Measurements from ENCODE around the gene CTIF. TPM values are rescaled to one million over a fixed set of nuclear protein-coding genes. Genes with fewer than 3 reads are reported as not detected.

CTIF gene
- total and polyA plus RNA-seq, 7 experiments from 2014 or later, result 1.3 to 11.2 (median 2.5) TPM; not detected in 2

DNA sequence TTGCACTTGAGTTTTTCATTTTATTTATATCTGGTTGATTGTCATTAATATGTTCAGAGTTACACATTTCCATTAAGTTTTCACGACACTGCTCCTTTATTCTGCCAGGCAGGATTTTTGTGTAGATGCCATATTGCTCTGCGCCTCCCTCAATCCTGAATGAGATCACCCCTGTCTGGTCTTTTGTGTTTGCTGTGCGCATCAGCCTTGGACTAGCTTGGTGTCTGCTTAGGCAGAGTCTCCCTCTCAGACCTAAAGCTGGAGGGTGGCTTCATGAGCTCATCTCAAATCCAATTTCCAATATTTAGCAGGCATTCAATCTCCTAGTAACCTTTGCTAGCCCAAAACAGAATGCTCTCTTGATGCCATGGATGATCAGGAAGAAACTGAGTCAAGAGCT, 274.5 kb downstream of the CTIF start:
- intact Hi-C loops (cut with micrococcal nuclease), result loop anchor here in 1 of 2 donors (10.0 kb wide), 1 partner anchor 51 kb away; no protein-coding TSS in a partner anchor
- peaks cover 0 to 2% (median 0%) of the 10 kb centered on the region in 5 donors for H3K27me3 Mint-ChIP-seq
- peak overlapping the region in 5 of 9 donors; percentile 38 to 88 (median 70) for H3K27ac Mint-ChIP-seq
- ChIA-PET CTCF (no interaction called here), POLR2A (no interaction called here)
- no peak overlapping the region for H3K4me3 Mint-ChIP-seq
- ATAC-seq (no peak), DNase-seq (peak in 1 of 9 donors; percentile 1)
- H3K9me3 Mint-ChIP-seq, result no peaks in the 10 kb centered on the region
- peaks cover 0 to 5% (median 0%) of the 10 kb centered on the region in 5 donors for H3K36me3 Mint-ChIP-seq
- Histone ChIP-seq H3K4me3 (ENCODE audit: low read length) (no peak overlapping the region), H3K27me3 (ENCODE audit: control insufficient read depth in 2 of 2, insufficient read depth in 2 of 2, low read length in 2 of 2) (no peaks in the 10 kb centered on the region), H3K27ac (ENCODE audit: low read depth, low read length) (peak overlapping the region; percentile 14), H3K36me3 (ENCODE audit: control insufficient read depth in 2 of 3, insufficient read depth in 3 of 3, low read length in 3 of 3) (no peaks in the 10 kb centered on the region), H3K9me3 (ENCODE audit: control insufficient read depth in 2 of 3, low read length in 3 of 3) (no peaks in the 10 kb centered on the region), H3K4me1 (ENCODE audit: control insufficient read depth in 2 of 2, insufficient read depth in 2 of 2, low read length in 2 of 2) (peaks cover 0 to 29% of the 10 kb centered on the region in 2 donors)
- peaks cover 12 to 53% (median 22%) of the 10 kb centered on the region in 7 donors for H3K4me1 Mint-ChIP-seq

DNA sequence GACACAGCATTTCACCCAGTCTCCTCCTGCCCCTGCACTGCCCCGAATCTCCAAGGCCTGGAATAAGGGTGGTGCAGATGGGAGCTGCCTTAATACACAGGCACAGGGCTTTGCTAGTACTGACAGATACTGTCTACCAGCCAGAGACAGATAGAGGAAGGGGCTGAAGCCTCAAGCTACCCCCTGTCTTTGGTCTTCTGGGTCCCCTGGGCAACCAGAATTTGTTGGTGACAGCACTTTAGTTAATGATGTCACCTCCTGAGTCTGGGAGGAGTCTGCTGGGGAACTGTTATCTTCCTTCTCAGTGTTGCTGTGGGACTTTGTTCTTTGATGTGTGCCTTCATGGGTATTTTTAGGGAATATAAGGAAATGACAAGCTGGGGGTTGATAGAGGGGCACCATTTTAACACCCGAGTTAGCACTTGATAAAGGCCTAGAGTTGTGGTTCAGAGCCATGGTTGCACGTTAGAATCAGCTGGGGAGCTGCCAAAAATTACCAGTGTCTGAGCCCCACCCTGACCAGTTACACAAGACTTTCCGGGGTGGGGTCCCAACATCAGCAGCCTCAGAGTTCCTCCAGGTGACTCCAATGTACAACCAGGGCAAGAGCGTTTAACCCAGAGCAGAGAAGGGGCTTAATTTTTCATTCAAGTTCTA, 275.1 kb downstream of the CTIF start:
- CTCF ChIA-PET, result no interaction called here
- peaks cover 12 to 48% (median 22%) of the 10 kb centered on the region in 7 donors for H3K4me1 Mint-ChIP-seq
- Histone ChIP-seq H3K27me3 (ENCODE audit: control insufficient read depth in 2 of 2, insufficient read depth in 2 of 2, low read length in 2 of 2) (no peaks in the 10 kb centered on the region), H3K4me1 (ENCODE audit: control insufficient read depth in 2 of 2, insufficient read depth in 2 of 2, low read length in 2 of 2) (peaks cover 0 to 29% of the 10 kb centered on the region in 2 donors), H3K4me3 (ENCODE audit: low read length) (no peak overlapping the region), H3K36me3 (ENCODE audit: control insufficient read depth in 2 of 3, insufficient read depth in 3 of 3, low read length in 3 of 3) (no peaks in the 10 kb centered on the region), H3K9me3 (ENCODE audit: control insufficient read depth in 2 of 3, low read length in 3 of 3) (no peaks in the 10 kb centered on the region), H3K27ac (ENCODE audit: low read depth, low read length) (peak overlapping the region; percentile 14)
- peaks cover 0 to 2% (median 0%) of the 10 kb centered on the region in 5 donors for H3K27me3 Mint-ChIP-seq
- intact Hi-C loops (cut with micrococcal nuclease), result loop anchor here in 1 of 2 donors (1.0 to 10.0 kb wide), 2 partner anchors 20 to 51 kb away; no protein-coding TSS in a partner anchor
- POLR2A ChIA-PET, result interaction anchor here (0.8 kb wide), 1 partner anchor 19 kb away, joined by 3 read pairs; no protein-coding TSS in a partner anchor
- no peaks in the 10 kb centered on the region for H3K9me3 Mint-ChIP-seq
- ATAC-seq (peak; percentile 77), DNase-seq (peak in 5 of 9 donors; percentile 6 to 43 (median 24))
- peaks cover 0 to 5% (median 0%) of the 10 kb centered on the region in 5 donors for H3K36me3 Mint-ChIP-seq
- peak overlapping the region in 8 of 9 donors; percentile 47 to 88 (median 72) for H3K27ac Mint-ChIP-seq
- H3K4me3 Mint-ChIP-seq, result peak overlapping the region in 7 of 10 donors; percentile 7 to 41 (median 15)

DNA sequence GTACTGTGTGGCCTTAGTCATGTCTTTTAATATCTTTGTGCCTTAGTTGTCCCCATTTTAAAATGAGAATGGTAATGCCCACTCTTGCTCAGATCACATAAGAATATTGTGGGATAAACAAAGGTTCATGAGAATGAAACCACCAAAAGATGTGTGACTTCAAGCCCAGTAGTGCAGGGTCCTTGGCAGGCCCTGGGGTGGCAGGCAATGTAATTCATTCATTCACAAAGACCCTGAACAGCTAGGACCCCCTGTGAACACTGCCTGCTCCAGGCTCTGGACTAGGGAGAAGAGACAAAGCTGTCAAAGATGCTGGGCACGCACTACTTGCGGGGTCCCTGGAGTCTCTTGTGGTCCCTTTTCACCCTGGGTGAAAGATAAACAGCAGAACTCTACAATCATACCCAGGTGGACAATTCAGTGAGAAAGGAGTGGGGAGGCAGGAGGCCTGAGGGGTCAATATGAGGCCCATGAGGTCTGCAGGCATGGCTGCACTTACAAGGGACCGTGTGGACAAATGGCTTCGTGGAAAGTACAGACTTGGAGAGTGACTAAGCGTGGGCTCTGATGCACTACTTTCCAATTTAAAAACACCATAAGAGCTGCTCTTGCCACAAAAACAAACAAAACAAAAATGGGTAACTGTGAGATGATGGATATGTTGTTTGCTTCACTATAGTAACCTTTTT, 275.8 kb downstream of the CTIF start:
- intact Hi-C loops (cut with micrococcal nuclease), result loop anchor here in 1 of 2 donors (1.0 to 10.0 kb wide), 2 partner anchors 20 to 50 kb away; no protein-coding TSS in a partner anchor
- DNase-seq (peak in 1 of 9 donors; percentile 30), ATAC-seq (peak; percentile 57)
- H3K4me3 Mint-ChIP-seq, result peak overlapping the region in 3 of 10 donors; percentile 11 to 41 (median 15)
- no peaks in the 10 kb centered on the region for H3K36me3 ChIP-seq (ENCODE audit: control insufficient read depth in 2 of 3, insufficient read depth in 3 of 3, low read length in 3 of 3)
- H3K4me1 Mint-ChIP-seq, result peaks cover 12 to 50% (median 22%) of the 10 kb centered on the region in 7 donors
- no peaks in the 10 kb centered on the region for H3K9me3 Mint-ChIP-seq
- ChIA-PET CTCF (no interaction called here), POLR2A (interaction anchor here (0.6 to 0.8 kb wide), 2 partner anchors 18 to 20 kb away, joined by 3 read pairs; no protein-coding TSS in a partner anchor)
- H3K9me3 ChIP-seq (ENCODE audit: control insufficient read depth in 2 of 3, low read length in 3 of 3), result no peaks in the 10 kb centered on the region
- H3K27ac ChIP-seq (ENCODE audit: low read depth, low read length), result no peak overlapping the region
- H3K27me3 ChIP-seq (ENCODE audit: control insufficient read depth in 2 of 2, insufficient read depth in 2 of 2, low read length in 2 of 2), result no peaks in the 10 kb centered on the region
- H3K27ac Mint-ChIP-seq, result peak overlapping the region in 7 of 9 donors; percentile 47 to 88 (median 75)
- no peak overlapping the region for H3K4me3 ChIP-seq (ENCODE audit: low read length)
- no peaks in the 10 kb centered on the region for H3K27me3 Mint-ChIP-seq
- H3K4me1 ChIP-seq (ENCODE audit: control insufficient read depth in 2 of 2, insufficient read depth in 2 of 2, low read length in 2 of 2), result peaks cover 0 to 29% of the 10 kb centered on the region in 2 donors
- H3K36me3 Mint-ChIP-seq, result peaks cover 0 to 5% (median 0%) of the 10 kb centered on the region in 5 donors

DNA sequence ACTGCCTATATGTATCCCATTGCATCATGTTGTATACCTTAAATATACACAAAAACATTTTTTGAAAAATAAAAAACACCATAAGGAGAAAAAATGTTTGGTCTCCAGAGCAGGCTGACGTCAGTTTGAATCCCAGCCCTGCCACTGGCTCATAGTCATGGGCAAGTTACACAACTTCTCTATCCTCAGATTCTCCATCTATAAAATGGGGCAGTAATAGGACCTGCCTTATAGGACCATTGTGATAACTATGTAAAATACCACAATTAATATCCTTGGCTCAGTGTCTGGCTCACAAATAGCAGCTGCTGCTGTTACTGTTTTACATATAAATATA, 276.3 kb downstream of the CTIF start:
- Histone ChIP-seq H3K27me3 (ENCODE audit: control insufficient read depth in 2 of 2, insufficient read depth in 2 of 2, low read length in 2 of 2) (no peaks in the 10 kb centered on the region), H3K36me3 (ENCODE audit: control insufficient read depth in 2 of 3, insufficient read depth in 3 of 3, low read length in 3 of 3) (no peaks in the 10 kb centered on the region), H3K27ac (ENCODE audit: low read depth, low read length) (no peak overlapping the region), H3K9me3 (ENCODE audit: control insufficient read depth in 2 of 3, low read length in 3 of 3) (no peaks in the 10 kb centered on the region), H3K4me3 (ENCODE audit: low read length) (no peak overlapping the region), H3K4me1 (ENCODE audit: control insufficient read depth in 2 of 2, insufficient read depth in 2 of 2, low read length in 2 of 2) (peaks cover 0 to 29% of the 10 kb centered on the region in 2 donors)
- intact Hi-C loops (cut with micrococcal nuclease), result loop anchor here in 1 of 2 donors (10.0 kb wide), 1 partner anchor 50 kb away; no protein-coding TSS in a partner anchor
- DNase-seq, result no peak
- peak overlapping the region in 3 of 9 donors; percentile 47 to 88 (median 48) for H3K27ac Mint-ChIP-seq
- no peak overlapping the region for H3K4me3 Mint-ChIP-seq
- no peak for ATAC-seq
- no peaks in the 10 kb centered on the region for H3K27me3 Mint-ChIP-seq
- H3K9me3 Mint-ChIP-seq, result no peaks in the 10 kb centered on the region
- peaks cover 0 to 5% (median 0%) of the 10 kb centered on the region in 5 donors for H3K36me3 Mint-ChIP-seq
- H3K4me1 Mint-ChIP-seq, result peaks cover 12 to 52% (median 22%) of the 10 kb centered on the region in 7 donors
- ChIA-PET CTCF (interaction anchor here (1.3 kb wide), 1 partner anchor 14 kb away, joined by 4 read pairs; no protein-coding TSS in a partner anchor), POLR2A (interaction anchor here (0.6 kb wide), 1 partner anchor 20 kb away, joined by 3 read pairs; no protein-coding TSS in a partner anchor)

DNA sequence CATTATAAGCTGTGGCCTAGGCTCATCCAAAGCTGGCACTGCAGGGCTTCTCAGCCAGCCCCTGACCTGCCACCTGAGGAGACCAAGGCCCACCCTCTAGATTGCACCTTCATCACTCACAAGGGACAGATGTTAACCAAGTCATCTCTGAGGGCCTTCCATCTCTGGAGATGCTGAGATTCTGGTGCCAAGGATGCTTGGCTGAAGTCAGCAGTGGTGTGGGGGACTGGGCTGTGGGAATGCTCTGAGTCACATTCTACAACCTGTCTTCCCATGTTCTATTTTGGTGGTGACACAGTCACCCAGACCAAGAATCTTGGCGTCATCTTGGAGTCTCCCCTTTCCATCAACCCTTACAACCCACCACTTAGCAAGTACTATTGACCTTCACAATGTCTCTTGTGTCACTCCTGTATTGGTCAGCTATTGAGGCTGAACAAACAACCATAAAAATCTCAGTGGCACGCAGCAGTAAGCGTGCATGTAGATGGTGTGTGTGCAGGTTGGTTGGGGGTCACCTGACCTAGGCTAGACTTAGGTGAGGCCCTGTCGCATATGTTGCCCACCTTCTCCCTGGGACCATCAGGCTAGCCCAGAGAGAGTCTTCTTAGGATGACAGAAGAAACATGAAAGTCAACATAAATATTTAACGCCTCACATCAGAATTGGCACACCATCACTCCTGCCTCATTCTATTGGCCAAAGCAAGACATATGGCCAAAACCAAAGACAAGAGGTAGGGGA, 276.9 kb downstream of the CTIF start:
- DNase-seq (peak in 1 of 9 donors; percentile 29), ATAC-seq (no peak)
- Mint-ChIP-seq H3K27ac (peak overlapping the region in 2 of 9 donors; percentile 28 to 34), H3K27me3 (no peaks in the 10 kb centered on the region), H3K4me1 (peaks cover 12 to 57% (median 22%) of the 10 kb centered on the region in 7 donors), H3K9me3 (peaks cover 0 to 2% (median 0%) of the 10 kb centered on the region in 11 donors), H3K36me3 (peaks cover 0 to 5% (median 0%) of the 10 kb centered on the region in 5 donors), H3K4me3 (no peak overlapping the region)
- Histone ChIP-seq H3K36me3 (ENCODE audit: control insufficient read depth in 2 of 3, insufficient read depth in 3 of 3, low read length in 3 of 3) (no peaks in the 10 kb centered on the region), H3K9me3 (ENCODE audit: control insufficient read depth in 2 of 3, low read length in 3 of 3) (no peaks in the 10 kb centered on the region), H3K27me3 (ENCODE audit: control insufficient read depth in 2 of 2, insufficient read depth in 2 of 2, low read length in 2 of 2) (no peaks in the 10 kb centered on the region), H3K27ac (ENCODE audit: low read depth, low read length) (no peak overlapping the region), H3K4me3 (ENCODE audit: low read length) (no peak overlapping the region), H3K4me1 (ENCODE audit: control insufficient read depth in 2 of 2, insufficient read depth in 2 of 2, low read length in 2 of 2) (peaks cover 0 to 29% of the 10 kb centered on the region in 2 donors)
- ChIA-PET POLR2A (no interaction called here), CTCF (interaction anchor here (1.3 kb wide), 1 partner anchor 13 kb away, joined by 4 read pairs; no protein-coding TSS in a partner anchor)
- intact Hi-C loops (cut with micrococcal nuclease), result loop anchor here in 1 of 2 donors (10.0 kb wide), 1 partner anchor 49 kb away; no protein-coding TSS in a partner anchor

DNA sequence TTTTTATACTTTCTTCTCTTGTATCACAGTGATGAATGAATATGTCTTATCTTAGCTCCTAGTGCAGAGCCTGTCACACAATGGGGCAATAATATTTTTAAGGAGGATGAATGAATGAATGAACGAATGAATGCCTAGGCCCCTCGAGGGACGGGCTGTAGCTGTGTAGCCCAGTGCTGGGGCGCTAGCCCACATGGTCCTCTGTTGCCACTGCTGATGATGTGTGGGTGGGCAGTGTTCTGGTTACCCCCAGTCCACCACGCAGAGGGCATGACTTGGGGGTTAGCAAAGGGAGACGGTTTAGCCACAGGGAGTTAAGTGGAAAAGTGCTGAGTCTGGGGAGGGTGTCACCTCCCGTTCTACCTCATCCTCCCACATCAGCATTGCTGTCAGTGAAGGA, 277.7 kb downstream of the CTIF start:
- H3K27ac Mint-ChIP-seq, result peak overlapping the region in 1 of 9 donors; percentile 88
- ATAC-seq (no peak), DNase-seq (peak in 1 of 9 donors; percentile 20)
- no peak overlapping the region for H3K4me3 Mint-ChIP-seq
- peaks cover 0 to 2% (median 0%) of the 10 kb centered on the region in 11 donors for H3K9me3 Mint-ChIP-seq
- H3K27me3 Mint-ChIP-seq, result no peaks in the 10 kb centered on the region
- H3K36me3 Mint-ChIP-seq, result peaks cover 0 to 5% (median 0%) of the 10 kb centered on the region in 5 donors
- Histone ChIP-seq H3K4me1 (ENCODE audit: control insufficient read depth in 2 of 2, insufficient read depth in 2 of 2, low read length in 2 of 2) (peaks cover 0 to 29% of the 10 kb centered on the region in 2 donors), H3K27ac (ENCODE audit: low read depth, low read length) (no peak overlapping the region), H3K36me3 (ENCODE audit: control insufficient read depth in 2 of 3, insufficient read depth in 3 of 3, low read length in 3 of 3) (no peaks in the 10 kb centered on the region), H3K4me3 (ENCODE audit: low read length) (no peak overlapping the region), H3K9me3 (ENCODE audit: control insufficient read depth in 2 of 3, low read length in 3 of 3) (no peaks in the 10 kb centered on the region), H3K27me3 (ENCODE audit: control insufficient read depth in 2 of 2, insufficient read depth in 2 of 2, low read length in 2 of 2) (no peaks in the 10 kb centered on the region)
- ChIA-PET CTCF (interaction anchor here (1.3 kb wide), 1 partner anchor 12 kb away, joined by 4 read pairs; no protein-coding TSS in a partner anchor), POLR2A (no interaction called here)
- peaks cover 12 to 58% (median 22%) of the 10 kb centered on the region in 7 donors for H3K4me1 Mint-ChIP-seq
- intact Hi-C loops (cut with micrococcal nuclease), result loop anchor here in 1 of 2 donors (10.0 kb wide), 1 partner anchor 48 kb away; no protein-coding TSS in a partner anchor

All from naive thymus-derived CD4-positive, alpha-beta T cell (primary cell).